Neural cell (in vitro differentiated cells): Measurements from ENCODE around the gene DCTN3.
A peak's percentile ranks its signal among the peaks of the same experiment; 100 is the strongest.

Experiments
- CTCF ChIP-seq: fragments of 450-650 bp; IDR thresholded peaks from 2 replicates; pipeline ENCODE4 v1.5.1; 2014; ENCODE audit warnings: antibody characterized with exemption, mild to moderate bottlenecking, moderate library complexity; ENCODE audit not compliant: poor library complexity, severe bottlenecking
- EZH2 ChIP-seq: fragments of 200-600, 300-800 bp; shearing (Covaris generic), sonication (generic); IDR thresholded peaks from 2 replicates; pipeline ENCODE4 v1.6.1; 2014; ENCODE audit warnings: antibody characterized with exemption, low read length, borderline replicate concordance, mild to moderate bottlenecking; ENCODE audit not compliant: insufficient read depth, poor library complexity, severe bottlenecking
- POLR2AphosphoS5 ChIP-seq: IDR thresholded peaks from 2 replicates; pipeline ENCODE4 v1.6.1; 2012
- REST ChIP-seq: IDR thresholded peaks from 2 replicates; pipeline ENCODE4 v1.6.1; 2012; ENCODE audit warnings: borderline replicate concordance
- TAF1 ChIP-seq: IDR thresholded peaks from 2 replicates; pipeline ENCODE4 v1.6.1; 2012; ENCODE audit warnings: low read depth

GRCh38 chr9:34651876-34652601 lies 31.7 kb upstream of the DCTN3 start, which contains the start of gene IL11RA:
- TF ChIP-seq EZH2, result no peak
- peak; percentile 68 for TF ChIP-seq POLR2AphosphoS5
- TF ChIP-seq CTCF, result no peak
- no peak for TF ChIP-seq TAF1
- TF ChIP-seq REST, result no peak
